Pancreas (tissue), 10 donors: Measurements from ENCODE around the gene TSPAN4. TPM values are rescaled to one million over a fixed set of nuclear protein-coding genes. Genes with fewer than 3 reads are reported as not detected.

ENCODE experiments used
- ATAC-seq, 4 donors: fragments of 200-7000 bp; cut with Tn5 transposase; one replicate each; pipeline versions ENCODE4 v1.8.0 to v1.9.1; 2020; ENCODE audit warnings: mild to moderate bottlenecking in 4 of 4, moderate library complexity in 4 of 4
- DNase-seq, 6 donors: peaks; one replicate each; pipeline ENCODE4 v3.0.0-alpha.2; 2020
- FAIRE-seq: peaks from 2 replicates; lab custom pipeline; 2012; peaks lifted over from hg19 to GRCh38; lab: Jason Lieb, UNC
- H3K27ac ChIP-seq, 4 donors: fragments of 200-600 bp; sonication (generic); 1 replicate in 3 of 4; 2 replicates in 1 of 4; pipeline versions ENCODE4 v1.5.0 to v1.8.0; 2020
- H3K27me3 ChIP-seq, 4 donors: fragments of 200-600 bp; one replicate each; pipeline ENCODE4 v1.8.0; 2021
- H3K36me3 ChIP-seq, 3 donors: fragments of 200-600 bp; sonication (generic) in 1 of 3; one replicate each; pipeline versions ENCODE4 v1.5.0 to v1.8.0; 2020 to 2021
- H3K4me1 ChIP-seq, 3 donors: fragments of 200-600 bp; one replicate each; pipeline ENCODE4 v1.8.0; 2021
- H3K4me3 ChIP-seq, 4 donors: fragments of 200-600 bp; sonication (generic) in 2 of 4; one replicate each; pipeline versions ENCODE4 v1.5.0 to v1.8.0; 2020 to 2021
- H3K9me3 ChIP-seq, 4 donors: fragments of 200-600 bp; one replicate each; pipeline ENCODE4 v1.8.0; 2021
- CTCF ChIP-seq, 4 donors: fragments of 200-600 bp; sonication (generic) in 3 of 4; IDR thresholded peaks; one replicate each; pipeline versions ENCODE4 v1.5.0 to v1.8.0; 2021; ENCODE audit warnings: antibody characterized with exemption in 4 of 4
- WGBS, 2 donors: extraction: QIAGEN DNeasy Blood & Tissue Kit; methylation state at CpG; one replicate each; pipeline ENCODE4 v1.1.7; 2013; 5-methylcytosine and 5-hydroxymethylcytosine counted together
- intact Hi-C, 3 donors: fragments of 100-400 bp; cut with DNase I; formaldehyde crosslinking; loops; one replicate each; pipeline versions ENCODE4 v1.11.1 to v1.14.2; 2022
- polyA plus RNA-seq, 2 donors: library from polyadenylated mRNA; stranded (reverse); fragments of 200-250 nt; gene quantifications; one replicate each; pipeline ENCODE4 v1.2.3, GENCODE V29; 2013
- total RNA-seq, 6 donors: library from RNA; stranded (reverse); fragmentation: NEBNext Ultra II Directional in 4 of 6; extraction: Animal tissue kit (Norgen Biotek cat#: 25700) in 4 of 6; gene quantifications; one replicate each; pipeline versions ENCODE4 v1.2.1 to v1.2.4, GENCODE V29; 2021 to 2023
- donor health status: healthy with polysubstance abuse.
- donor health status: DM: no; HTN: no; CAD: no; lungs with moderate emphysema.
- donor health status: DM: no; HTN: no; CAD: no.
- donor health status: control.
- donor health status: control.
- donor health status: Bipolar disorder and iron deficiency.
- donor health status: DM: yes; HTN: yes; CAD: no.
- donor health status: DM: no; HTN: no; CAD: no.
- donor health status: DM: no; HTN: no; CAD: no.
- donor health status: DM: yes; HTN: yes; CAD: no.

TSPAN4 gene
- total and polyA plus RNA-seq, 8 donors, result 15.3 to 67.2 (median 20.3) TPM

- no peaks in the 10 kb centered on the region for H3K36me3 ChIP-seq
- no peak for TF ChIP-seq CTCF (IDR thresholded peaks at IDR 0.05)
- H3K4me3 ChIP-seq, result no peak overlapping the region
- ATAC-seq, result no peak
- peaks cover 0 to 4% (median 0%) of the 10 kb centered on the region in 3 donors for H3K4me1 ChIP-seq
- FAIRE-seq, result no peak
- no peaks in the 10 kb centered on the region for H3K9me3 ChIP-seq
- DNase-seq, result no peak
- no peaks in the 10 kb centered on the region for H3K27me3 ChIP-seq
- intact Hi-C loops, result no loop called here
- H3K27ac ChIP-seq, result no peak overlapping the region
- 75 to 82% methylated on average over 27 of the region's 27 CpGs for WGBS, 2 donors
Measured at GRCh38 chr11:858053-858761, 15.6 kb downstream of the TSPAN4 start.

GRCh38 chr11:858762-859339 is 16.2 kb downstream of the TSPAN4 start:
- FAIRE-seq, result no peak
- Histone ChIP-seq H3K27ac (no peak overlapping the region), H3K36me3 (no peaks in the 10 kb centered on the region), H3K27me3 (no peaks in the 10 kb centered on the region), H3K4me3 (no peak overlapping the region), H3K9me3 (no peaks in the 10 kb centered on the region), H3K4me1 (peaks cover 0 to 4% (median 0%) of the 10 kb centered on the region in 3 donors)
- WGBS, 2 donors, result 73 to 81% methylated on average over 37 of the region's 37 CpGs
- no peak for ATAC-seq
- intact Hi-C loops, result no loop called here
- no peak for DNase-seq
- no peak for TF ChIP-seq CTCF (IDR thresholded peaks at IDR 0.05)

- 40 to 48% methylated on average over 23 to 31 of the region's 31 CpGs for WGBS, 2 donors
- Histone ChIP-seq H3K4me1 (peaks cover 0 to 4% (median 0%) of the 10 kb centered on the region in 3 donors), H3K27ac (no peak overlapping the region), H3K36me3 (no peaks in the 10 kb centered on the region), H3K27me3 (no peaks in the 10 kb centered on the region), H3K4me3 (no peak overlapping the region), H3K9me3 (no peaks in the 10 kb centered on the region)
- peak; percentile 49 to 81 (median 77) for ATAC-seq
- TF ChIP-seq CTCF (IDR thresholded peaks at IDR 0.05), result no peak
- FAIRE-seq, result no peak
- intact Hi-C loops, result no loop called here
- peak in 4 of 6 donors; percentile 56 to 85 (median 82) for DNase-seq
Measured at GRCh38 chr11:859394-860131, 16.9 kb downstream of the TSPAN4 start.

GRCh38 chr11:860234-861104 is 17.8 kb downstream of the TSPAN4 start:
- Histone ChIP-seq H3K9me3 (no peaks in the 10 kb centered on the region), H3K4me3 (no peak overlapping the region), H3K36me3 (no peaks in the 10 kb centered on the region), H3K27ac (no peak overlapping the region), H3K4me1 (peaks cover 0 to 4% (median 0%) of the 10 kb centered on the region in 3 donors), H3K27me3 (no peaks in the 10 kb centered on the region)
- intact Hi-C loops, result no loop called here
- DNase-seq (no peak), ATAC-seq (peak in 2 of 4 donors; percentile 3 to 7), FAIRE-seq (no peak)
- TF ChIP-seq CTCF (IDR thresholded peaks at IDR 0.05), result no peak
- 77 to 86% methylated on average over 21 of the region's 21 CpGs for WGBS, 2 donors
